Immature natural killer cell (primary cell): ENCODE measurements around the gene ZNF205. TPM values are rescaled to one million over a fixed set of nuclear protein-coding genes. Genes with fewer than 3 reads are reported as not detected.
"Not testable (repeated sequence)": the region's sequence is repeated elsewhere in the genome, so short reads cannot be mapped to it uniquely, and the experiment has no call there.

Experiments
- DNase-seq, 3 donors: peaks; one replicate each; pipeline ENCODE4 v3.0.0; 2022; ENCODE audit warnings: mixed read lengths in 1 of 3
- H3K27ac Mint-ChIP-seq, 6 donors: one replicate each; pipeline ENCODE4 v1.8.0; 2020; ENCODE audit warnings: mixed read lengths in 6 of 6, mild to moderate bottlenecking in 5 of 6, inconsistent platforms in 4 of 6, moderate library complexity in 3 of 6
- H3K27me3 Mint-ChIP-seq, 3 donors: one replicate each; pipeline ENCODE4 v1.8.0; 2020 to 2021; ENCODE audit warnings: low read depth in 3 of 3, mild to moderate bottlenecking in 3 of 3, mixed read lengths in 3 of 3, moderate library complexity in 3 of 3, inconsistent platforms in 1 of 3
- H3K36me3 Mint-ChIP-seq, 3 donors: one replicate each; pipeline ENCODE4 v1.8.0; 2020; ENCODE audit warnings: mixed read lengths in 3 of 3, inconsistent platforms in 2 of 3, mild to moderate bottlenecking in 2 of 3
- H3K4me1 Mint-ChIP-seq, 2 donors: one replicate each; pipeline ENCODE4 v1.8.0; 2020; ENCODE audit warnings: inconsistent platforms in 2 of 2, mild to moderate bottlenecking in 2 of 2, mixed read lengths in 2 of 2, moderate library complexity in 1 of 2
- H3K4me3 Mint-ChIP-seq, 5 donors: one replicate each; pipeline ENCODE4 v1.8.0; 2020; ENCODE audit warnings: mild to moderate bottlenecking in 5 of 5, mixed read lengths in 5 of 5, inconsistent platforms in 3 of 5, moderate library complexity in 3 of 5
- H3K9me3 Mint-ChIP-seq, 6 donors: one replicate each; pipeline ENCODE4 v1.8.0; 2020; ENCODE audit warnings: mild to moderate bottlenecking in 6 of 6, mixed read lengths in 6 of 6, inconsistent platforms in 4 of 6, moderate library complexity in 3 of 6
- polyA plus RNA-seq, 3 donors: library from polyadenylated mRNA; unstranded; fragments of 300-500 nt; fragmentation: Illumina TruSeq; gene quantifications; one replicate each; pipeline ENCODE4 v1.2.3, GENCODE V29; 2021

The ZNF205 gene
- under 1 TPM in 1 of 3 donors, not detected in 2; 0.13 TPM for polyA plus RNA-seq

GRCh38 chr16:3112058-3112880 lies at the start of gene ZNF205:
TSS of gene ZNF205 (plus strand) at chr16:3112586. CDS start at chr16:3113431, 845 bp downstream.
- Mint-ChIP-seq H3K27me3 (peaks cover 0 to 2% (median under 1%) of the 10 kb centered on the region in 3 donors), H3K27ac (peak within 1 kb of the TSS in 1 of 6 donors; percentile 41), H3K4me3 (no peak within 1 kb of the TSS), H3K4me1 (peaks cover 1 to 4% of the 10 kb centered on the region in 2 donors), H3K36me3 (peaks cover 0 to 20% (median 8%) of the 10 kb centered on the region in 3 donors), H3K9me3 (no peaks in the 10 kb centered on the region)
- no peak for DNase-seq

GRCh38 chr16:3063625-3064386 lies 48.6 kb upstream of the ZNF205 start:
- H3K27me3 Mint-ChIP-seq = peaks cover 5 to 8% (median 5%) of the 10 kb centered on the region in 3 donors
- H3K4me1 Mint-ChIP-seq = peaks cover 49 to 52% of the 10 kb centered on the region in 2 donors
- peak overlapping the region in 5 of 6 donors; percentile 59 to 99 (median 83) for H3K27ac Mint-ChIP-seq
- H3K9me3 Mint-ChIP-seq = no peaks in the 10 kb centered on the region
- peaks cover 0 to 11% (median 10%) of the 10 kb centered on the region in 3 donors for H3K36me3 Mint-ChIP-seq
- DNase-seq = no peak
- peak overlapping the region in 2 of 5 donors; percentile 40 to 99 for H3K4me3 Mint-ChIP-seq

- H3K9me3 Mint-ChIP-seq = no peaks in the 10 kb centered on the region
- peak within 1 kb of the TSS; percentile 85 to 99 (median 93) for H3K4me3 Mint-ChIP-seq
- H3K27ac Mint-ChIP-seq = peak within 1 kb of the TSS; percentile 92 to 99 (median 94)
- peaks cover 2 to 5% (median 4%) of the 10 kb centered on the region in 3 donors for H3K27me3 Mint-ChIP-seq
- H3K36me3 Mint-ChIP-seq = peaks cover 0 to 19% (median 17%) of the 10 kb centered on the region in 3 donors
- DNase-seq = peak in 1 of 3 donors; percentile 56
- H3K4me1 Mint-ChIP-seq = peaks cover 52 to 58% of the 10 kb centered on the region in 2 donors
Measured at GRCh38 chr16:3065069-3065741, 47.2 kb upstream of the ZNF205 start, which contains the start of gene IL32. TSS of gene IL32 (plus strand) at chr16:3065640. CDS start at chr16:3065812, 172 bp downstream.

- H3K36me3 Mint-ChIP-seq = peaks cover 0 to 19% (median 18%) of the 10 kb centered on the region in 3 donors
- H3K27ac Mint-ChIP-seq = peak overlapping the region; percentile 92 to 99 (median 94)
- no peak for DNase-seq
- peaks cover 2 to 5% (median 4%) of the 10 kb centered on the region in 3 donors for H3K27me3 Mint-ChIP-seq
- H3K4me3 Mint-ChIP-seq = peak overlapping the region; percentile 85 to 99 (median 93)
- H3K4me1 Mint-ChIP-seq = peaks cover 54 to 59% of the 10 kb centered on the region in 2 donors
- H3K9me3 Mint-ChIP-seq = no peaks in the 10 kb centered on the region
Measured at GRCh38 chr16:3065742-3066439, 46.5 kb upstream of the ZNF205 start.

GRCh38 chr16:3066440-3066748 lies 46.0 kb upstream of the ZNF205 start:
- Mint-ChIP-seq H3K27ac (peak overlapping the region; percentile 92 to 99 (median 94)), H3K4me1 (peaks cover 59 to 64% of the 10 kb centered on the region in 2 donors), H3K9me3 (no peaks in the 10 kb centered on the region), H3K36me3 (peaks cover 0 to 19% (median 18%) of the 10 kb centered on the region in 3 donors), H3K27me3 (peaks cover 2 to 5% (median 4%) of the 10 kb centered on the region in 3 donors), H3K4me3 (peak overlapping the region; percentile 85 to 99 (median 93))
- DNase-seq = no peak

GRCh38 chr16:3068487-3068886 lies 43.9 kb upstream of the ZNF205 start:
- DNase-seq = no peak
- peak overlapping the region; percentile 88 to 99 (median 93) for H3K27ac Mint-ChIP-seq
- peaks cover 75 to 79% of the 10 kb centered on the region in 2 donors for H3K4me1 Mint-ChIP-seq
- H3K27me3 Mint-ChIP-seq = peaks cover 2 to 9% (median 9%) of the 10 kb centered on the region in 3 donors
- peaks cover 0 to 19% (median 18%) of the 10 kb centered on the region in 3 donors for H3K36me3 Mint-ChIP-seq
- H3K4me3 Mint-ChIP-seq = peak overlapping the region; percentile 83 to 98 (median 85)
- no peaks in the 10 kb centered on the region for H3K9me3 Mint-ChIP-seq

GRCh38 chr16:3069146-3069545 lies 43.2 kb upstream of the ZNF205 start:
- Mint-ChIP-seq H3K27ac (peak overlapping the region; percentile 86 to 95 (median 93)), H3K27me3 (peaks cover 3 to 12% (median 11%) of the 10 kb centered on the region in 3 donors), H3K4me1 (peaks cover 81% of the 10 kb centered on the region in 2 donors), H3K4me3 (peak overlapping the region; percentile 37 to 82 (median 66)), H3K36me3 (peaks cover 0 to 19% (median 18%) of the 10 kb centered on the region in 3 donors)
- DNase-seq, H3K9me3 Mint-ChIP-seq: not testable (repeated sequence)

- Mint-ChIP-seq H3K27me3 (peaks cover 4 to 19% (median 18%) of the 10 kb centered on the region in 3 donors), H3K4me3 (peak overlapping the region in 1 of 5 donors; percentile 82), H3K9me3 (no peaks in the 10 kb centered on the region), H3K4me1 (peaks cover 88 to 89% of the 10 kb centered on the region in 2 donors), H3K36me3 (peaks cover 0 to 17% (median 16%) of the 10 kb centered on the region in 3 donors), H3K27ac (peak overlapping the region; percentile 86 to 95 (median 93))
- DNase-seq = no peak
Measured at GRCh38 chr16:3070608-3071111, 41.7 kb upstream of the ZNF205 start.

- no peaks in the 10 kb centered on the region for H3K9me3 Mint-ChIP-seq
- peaks cover 4 to 20% (median 16%) of the 10 kb centered on the region in 3 donors for H3K27me3 Mint-ChIP-seq
- no peak for DNase-seq
- peak overlapping the region; percentile 86 to 94 (median 91) for H3K27ac Mint-ChIP-seq
- peak overlapping the region; percentile 51 to 67 (median 57) for H3K4me3 Mint-ChIP-seq
- H3K4me1 Mint-ChIP-seq = peaks cover 94 to 95% of the 10 kb centered on the region in 2 donors
- H3K36me3 Mint-ChIP-seq = peaks cover 0 to 16% (median 15%) of the 10 kb centered on the region in 3 donors
Measured at GRCh38 chr16:3071655-3072054, 40.7 kb upstream of the ZNF205 start.

- not testable (repeated sequence) for DNase-seq
- Mint-ChIP-seq H3K4me1 (peaks cover 97% of the 10 kb centered on the region in 2 donors), H3K36me3 (peaks cover 5 to 14% (median 13%) of the 10 kb centered on the region in 3 donors)
Measured at GRCh38 chr16:3072148-3072547, 40.2 kb upstream of the ZNF205 start.

GRCh38 chr16:3072576-3073263 lies 39.7 kb upstream of the ZNF205 start:
- Mint-ChIP-seq H3K27ac (peak overlapping the region; percentile 90 to 97 (median 95)), H3K4me1 (peaks cover 97% of the 10 kb centered on the region in 2 donors), H3K27me3 (peaks cover 6 to 24% (median 21%) of the 10 kb centered on the region in 3 donors), H3K36me3 (peaks cover 7 to 17% (median 11%) of the 10 kb centered on the region in 3 donors), H3K4me3 (peak overlapping the region; percentile 69 to 88 (median 83))
- not testable (repeated sequence) for H3K9me3 Mint-ChIP-seq
- DNase-seq = peak; percentile 61 to 78 (median 70)

More at GRCh38 chr16:3072148-3072547, 40.2 kb upstream of the ZNF205 start:
- Mint-ChIP-seq H3K4me3 (peak overlapping the region; percentile 51 to 67 (median 57)), H3K27ac (peak overlapping the region; percentile 86 to 94 (median 91)), H3K27me3 (peaks cover 6 to 23% (median 20%) of the 10 kb centered on the region in 3 donors)
- H3K9me3 Mint-ChIP-seq = not testable (repeated sequence)

GRCh38 chr16:3073448-3073847 lies 38.9 kb upstream of the ZNF205 start:
- peak overlapping the region; percentile 90 to 97 (median 95) for H3K27ac Mint-ChIP-seq
- H3K4me3 Mint-ChIP-seq = peak overlapping the region; percentile 69 to 88 (median 83)
- H3K9me3 Mint-ChIP-seq = peaks cover 0 to 10% (median 4%) of the 10 kb centered on the region in 6 donors
- peaks cover 97% of the 10 kb centered on the region in 2 donors for H3K4me1 Mint-ChIP-seq
- DNase-seq = no peak
- H3K27me3 Mint-ChIP-seq = peaks cover 6 to 24% (median 22%) of the 10 kb centered on the region in 3 donors
- peaks cover 10 to 21% (median 18%) of the 10 kb centered on the region in 3 donors for H3K36me3 Mint-ChIP-seq
